Neural progenitor cell (in vitro differentiated cells): ENCODE measurements around the gene GPR141. TPM values are rescaled to one million over a fixed set of nuclear protein-coding genes. Genes with fewer than 3 reads are reported as not detected.

Source experiments
- DNase-seq: peaks from one replicate; pipeline ENCODE4 v3.0.0-alpha.2; 2016; ENCODE audit warnings: low spot score
- H2AFZ ChIP-seq: fragments of 200-600 bp; sonication (generic); replicated peaks from 2 replicates; pipeline ENCODE4 v1.6.1; 2016; ENCODE audit warnings: antibody characterized with exemption
- H3F3A ChIP-seq: fragments of 200-600 bp; sonication (generic); 2 replicates; pipeline ENCODE4 v1.6.1; 2016; ENCODE audit warnings: antibody characterized with exemption, low read depth
- H3K27ac ChIP-seq: fragments of 200-600 bp; sonication (generic); 2 replicates; pipeline ENCODE4 v1.5.1; 2016; ENCODE audit warnings: mild to moderate bottlenecking
- H3K27me3 ChIP-seq: fragments of 200-600 bp; sonication (generic); 2 replicates; pipeline ENCODE4 v1.6.1; 2016; ENCODE audit warnings: mild to moderate bottlenecking, moderate library complexity
- H3K36me3 ChIP-seq: fragments of 200-600 bp; sonication (generic); 2 replicates; pipeline ENCODE4 v1.5.1; 2016
- H3K4me1 ChIP-seq: fragments of 200-600 bp; sonication (generic); 2 replicates; pipeline ENCODE4 v1.6.1; 2016; ENCODE audit warnings: mixed run types
- H3K4me2 ChIP-seq: fragments of 200-600 bp; sonication (generic); 2 replicates; pipeline ENCODE4 v1.6.1; 2016
- H3K4me3 ChIP-seq: fragments of 200-600 bp; sonication (generic); 2 replicates; pipeline ENCODE4 v1.5.1; 2016
- H3K79me2 ChIP-seq: fragments of 200-600 bp; sonication (generic); 2 replicates; pipeline ENCODE4 v1.6.1; 2016; ENCODE audit warnings: low read depth
- H3K9ac ChIP-seq: fragments of 200-600 bp; sonication (generic); 2 replicates; pipeline ENCODE4 v1.6.1; 2016
- H3K9me3 ChIP-seq: fragments of 200-600 bp; sonication (generic); 2 replicates; pipeline ENCODE4 v1.5.1; 2016; ENCODE audit warnings: low read depth
- H4K20me1 ChIP-seq: fragments of 200-600 bp; sonication (generic); 2 replicates; pipeline ENCODE4 v1.6.1; 2016; ENCODE audit warnings: low read depth
- H3K27ac Mint-ChIP-seq: 3 replicates; pipeline ENCODE4 v1.8.0; 2021; ENCODE audit warnings: mixed read lengths
- H3K27me3 Mint-ChIP-seq: 2 replicates; pipeline ENCODE4 v1.8.0; 2022; ENCODE audit warnings: low read depth, mild to moderate bottlenecking, inconsistent platforms, moderate library complexity, mixed read lengths; ENCODE audit not compliant: insufficient read depth
- H3K36me3 Mint-ChIP-seq: 3 replicates; pipeline ENCODE4 v1.8.0; 2021; ENCODE audit warnings: mixed read lengths
- H3K4me1 Mint-ChIP-seq: 3 replicates; pipeline ENCODE4 v1.8.0; 2021; ENCODE audit warnings: mixed read lengths
- H3K4me3 Mint-ChIP-seq: 3 replicates; pipeline ENCODE4 v1.8.0; 2021; ENCODE audit warnings: mild to moderate bottlenecking, moderate library complexity, mixed read lengths
- H3K9me3 Mint-ChIP-seq: 3 replicates; pipeline ENCODE4 v1.8.0; 2020; ENCODE audit warnings: mixed read lengths
- CTCF ChIP-seq: fragments of 200-600 bp; sonication (generic); IDR thresholded peaks from 2 replicates; pipeline ENCODE4 v1.5.1; 2017; ENCODE audit warnings: antibody characterized with exemption, mild to moderate bottlenecking
- EZH2 ChIP-seq: fragments of 200-600 bp; sonication (generic); IDR thresholded peaks from 2 replicates; pipeline ENCODE4 v1.6.1; 2017; ENCODE audit warnings: antibody characterized with exemption, mild to moderate bottlenecking, moderate library complexity
- EZH2phosphoT487 ChIP-seq: fragments of 200-600 bp; sonication (generic); IDR thresholded peaks from 2 replicates; pipeline ENCODE4 v1.6.1; 2017; ENCODE audit warnings: antibody characterized with exemption
- total RNA-seq: library from RNA; depleted of rRNA; stranded (reverse); fragments of >200 nt; gene quantifications from 2 replicates; pipeline ENCODE4 v1.2.3, GENCODE V29; 2015; ENCODE audit warnings: low replicate concordance

Gene GPR141
- total RNA-seq, 1 donor from 2014 or later = 2.6 TPM

GRCh38 chr7:37757563-37757962 is 74.0 kb downstream of the GPR141 start:
- Mint-ChIP-seq H3K27me3 (peaks cover 2% of the 10 kb centered on the region), H3K27ac (no peak overlapping the region), H3K4me1 (peaks cover 16% of the 10 kb centered on the region), H3K9me3 (no peaks in the 10 kb centered on the region), H3K4me3 (no peak overlapping the region), H3K36me3 (no peaks in the 10 kb centered on the region)
- Histone ChIP-seq H3K36me3 (no peaks in the 10 kb centered on the region), H3K4me2 (no peak overlapping the region), H3F3A (no peaks in the 10 kb centered on the region), H3K27ac (no peak overlapping the region), H3K4me3 (no peak overlapping the region), H2AFZ (no peak overlapping the region), H3K4me1 (peaks cover 20% of the 10 kb centered on the region), H3K9ac (no peak overlapping the region), H3K9me3 (no peaks in the 10 kb centered on the region), H4K20me1 (no peaks in the 10 kb centered on the region), H3K27me3 (no peaks in the 10 kb centered on the region), H3K79me2 (no peaks in the 10 kb centered on the region)
- no peak for TF ChIP-seq EZH2phosphoT487
- no peak for DNase-seq

GRCh38 chr7:37758501-37759045 is 75.0 kb downstream of the GPR141 start:
- no peak overlapping the region for H3K4me3 ChIP-seq
- Mint-ChIP-seq H3K4me1 (peaks cover 16% of the 10 kb centered on the region), H3K9me3 (no peaks in the 10 kb centered on the region), H3K27ac (no peak overlapping the region), H3K36me3 (no peaks in the 10 kb centered on the region), H3K27me3 (peaks cover 2% of the 10 kb centered on the region), H3K4me3 (no peak overlapping the region)
- no peaks in the 10 kb centered on the region for H3K79me2 ChIP-seq
- H2AFZ ChIP-seq = no peak overlapping the region
- no peak for TF ChIP-seq EZH2
- no peak for TF ChIP-seq EZH2phosphoT487
- TF ChIP-seq CTCF = no peak
- H3K9me3 ChIP-seq = no peaks in the 10 kb centered on the region
- no peaks in the 10 kb centered on the region for H3F3A ChIP-seq
- H4K20me1 ChIP-seq = no peaks in the 10 kb centered on the region
- no peak overlapping the region for H3K27ac ChIP-seq
- no peak overlapping the region for H3K4me2 ChIP-seq
- H3K9ac ChIP-seq = no peak overlapping the region
- no peaks in the 10 kb centered on the region for H3K27me3 ChIP-seq
- no peaks in the 10 kb centered on the region for H3K36me3 ChIP-seq
- peaks cover 20% of the 10 kb centered on the region for H3K4me1 ChIP-seq
- DNase-seq = no peak

- Histone ChIP-seq H3K4me3 (no peak overlapping the region), H3K79me2 (no peaks in the 10 kb centered on the region), H3K9ac (no peak overlapping the region), H4K20me1 (no peaks in the 10 kb centered on the region), H3K9me3 (no peaks in the 10 kb centered on the region), H3F3A (no peaks in the 10 kb centered on the region), H3K4me1 (peaks cover 20% of the 10 kb centered on the region), H3K4me2 (no peak overlapping the region), H3K27me3 (no peaks in the 10 kb centered on the region), H3K36me3 (no peaks in the 10 kb centered on the region), H3K27ac (no peak overlapping the region), H2AFZ (no peak overlapping the region)
- no peaks in the 10 kb centered on the region for H3K9me3 Mint-ChIP-seq
- H3K36me3 Mint-ChIP-seq = no peaks in the 10 kb centered on the region
- H3K27ac Mint-ChIP-seq = peak overlapping the region; percentile 58
- H3K27me3 Mint-ChIP-seq = peaks cover 4% of the 10 kb centered on the region
- peak; percentile 46 for DNase-seq
- TF ChIP-seq EZH2phosphoT487 = no peak
- no peak for TF ChIP-seq EZH2
- no peak for TF ChIP-seq CTCF
- H3K4me3 Mint-ChIP-seq = no peak overlapping the region
- peaks cover 16% of the 10 kb centered on the region for H3K4me1 Mint-ChIP-seq
Observed at GRCh38 chr7:37759526-37759925, 76.0 kb downstream of the GPR141 start.

GRCh38 chr7:37765421-37765829 is 81.9 kb downstream of the GPR141 start:
- no peaks in the 10 kb centered on the region for H4K20me1 ChIP-seq
- peaks cover 7% of the 10 kb centered on the region for H3K27me3 Mint-ChIP-seq

More at GRCh38 chr7:37765421-37765829, 81.9 kb downstream of the GPR141 start:
- no peak overlapping the region for H3K4me3 ChIP-seq
- H3K9me3 ChIP-seq = no peaks in the 10 kb centered on the region
- DNase-seq = no peak
- Mint-ChIP-seq H3K9me3 (no peaks in the 10 kb centered on the region), H3K4me1 (no peaks in the 10 kb centered on the region), H3K27ac (no peak overlapping the region), H3K36me3 (no peaks in the 10 kb centered on the region), H3K4me3 (no peak overlapping the region)
- no peak overlapping the region for H3K27ac ChIP-seq
- H3K36me3 ChIP-seq = no peaks in the 10 kb centered on the region
- no peaks in the 10 kb centered on the region for H3K79me2 ChIP-seq
- H3K27me3 ChIP-seq = no peaks in the 10 kb centered on the region
- no peaks in the 10 kb centered on the region for H3F3A ChIP-seq
- H3K4me2 ChIP-seq = no peak overlapping the region
- no peak overlapping the region for H3K9ac ChIP-seq
- H3K4me1 ChIP-seq = no peaks in the 10 kb centered on the region
- TF ChIP-seq CTCF (no peak), EZH2phosphoT487 (no peak), EZH2 (no peak)
- no peak overlapping the region for H2AFZ ChIP-seq
